HG02885 (cell line): ENCODE results near the gene HDAC10.

Experiments
- ATAC-seq: cut with Tn5 transposase; IDR thresholded peaks from one replicate; pipeline ENCODE4 v1.9.1; 2021; ENCODE audit warnings: mild to moderate bottlenecking; ENCODE audit not compliant: unreplicated experiment, poor library complexity

The HDAC10 gene

DNA sequence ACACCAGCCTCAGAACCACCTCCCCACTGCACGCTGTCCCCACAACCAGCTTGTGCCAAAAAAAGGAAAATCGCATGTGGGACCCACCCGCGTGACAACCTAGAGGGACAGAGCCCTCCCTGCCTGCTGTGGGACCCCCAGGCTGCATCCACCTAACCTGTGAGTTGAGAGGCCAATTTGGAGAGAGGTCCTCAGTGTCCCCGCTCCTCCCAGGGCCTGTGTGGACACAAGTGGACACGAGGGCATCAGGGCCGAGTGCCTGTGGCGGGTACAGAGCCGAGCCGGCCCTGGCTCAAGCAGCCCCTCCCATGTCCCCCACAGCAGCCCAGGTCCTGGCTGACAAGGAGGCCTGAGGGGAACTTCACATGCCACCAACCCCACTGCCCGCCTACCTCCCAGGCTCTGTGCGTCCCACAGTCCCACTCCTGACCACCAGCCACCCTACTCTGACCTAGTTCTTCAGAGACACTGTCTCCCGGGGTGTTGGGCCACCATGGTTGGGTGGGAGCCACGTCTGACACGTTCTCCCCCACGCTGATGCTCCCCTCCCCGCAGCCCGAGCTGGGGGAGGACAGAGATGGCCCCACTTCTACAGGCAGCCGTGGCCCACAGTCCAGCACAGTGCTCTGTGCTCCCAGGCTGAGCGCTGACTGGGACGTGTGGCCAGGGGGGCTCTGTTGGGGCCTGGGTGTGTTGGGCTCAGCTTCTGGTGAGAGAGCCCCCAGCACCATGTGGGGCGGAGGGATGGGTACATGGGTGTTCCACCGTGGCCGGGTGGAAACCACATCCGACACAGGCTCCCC, 31.1 kb downstream of the HDAC10 start:
- ATAC-seq: no peak

DNA sequence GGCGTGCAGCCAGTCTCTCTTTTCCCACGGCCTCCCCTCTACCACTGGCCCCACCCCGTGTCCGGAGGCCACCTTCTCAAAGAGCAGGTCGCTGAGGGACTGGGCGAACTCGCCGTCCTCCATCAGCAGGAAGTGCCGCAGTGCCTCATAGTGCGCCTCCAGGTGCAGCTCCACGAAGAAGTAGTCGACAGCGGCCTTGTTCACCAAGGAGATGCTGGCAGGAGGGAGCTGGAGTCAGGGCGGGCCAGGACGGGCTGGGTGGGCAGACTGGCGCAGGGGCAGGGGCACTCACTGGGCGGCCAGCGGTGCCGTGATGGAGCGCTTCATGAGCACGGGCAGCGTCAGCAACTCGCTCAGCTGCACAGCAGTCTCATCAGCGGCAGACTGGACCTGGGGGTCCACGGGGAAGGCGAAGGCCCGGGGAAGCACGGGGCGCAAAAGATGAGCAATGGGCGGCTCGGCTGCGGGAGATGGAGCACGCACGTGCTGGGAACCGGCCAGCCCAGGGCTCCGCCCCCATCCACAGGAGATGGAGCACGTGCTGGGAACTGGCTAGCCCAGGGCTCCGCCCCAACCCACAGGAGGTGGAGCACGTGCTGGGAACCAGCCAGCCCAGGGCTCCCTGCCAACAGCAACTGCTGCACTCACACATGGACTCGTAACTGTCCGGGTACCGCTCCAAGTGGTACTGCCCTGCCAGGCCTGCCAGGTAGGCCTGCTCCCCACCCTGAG, 31.9 kb downstream of the HDAC10 start:
- ATAC-seq: no peak

DNA sequence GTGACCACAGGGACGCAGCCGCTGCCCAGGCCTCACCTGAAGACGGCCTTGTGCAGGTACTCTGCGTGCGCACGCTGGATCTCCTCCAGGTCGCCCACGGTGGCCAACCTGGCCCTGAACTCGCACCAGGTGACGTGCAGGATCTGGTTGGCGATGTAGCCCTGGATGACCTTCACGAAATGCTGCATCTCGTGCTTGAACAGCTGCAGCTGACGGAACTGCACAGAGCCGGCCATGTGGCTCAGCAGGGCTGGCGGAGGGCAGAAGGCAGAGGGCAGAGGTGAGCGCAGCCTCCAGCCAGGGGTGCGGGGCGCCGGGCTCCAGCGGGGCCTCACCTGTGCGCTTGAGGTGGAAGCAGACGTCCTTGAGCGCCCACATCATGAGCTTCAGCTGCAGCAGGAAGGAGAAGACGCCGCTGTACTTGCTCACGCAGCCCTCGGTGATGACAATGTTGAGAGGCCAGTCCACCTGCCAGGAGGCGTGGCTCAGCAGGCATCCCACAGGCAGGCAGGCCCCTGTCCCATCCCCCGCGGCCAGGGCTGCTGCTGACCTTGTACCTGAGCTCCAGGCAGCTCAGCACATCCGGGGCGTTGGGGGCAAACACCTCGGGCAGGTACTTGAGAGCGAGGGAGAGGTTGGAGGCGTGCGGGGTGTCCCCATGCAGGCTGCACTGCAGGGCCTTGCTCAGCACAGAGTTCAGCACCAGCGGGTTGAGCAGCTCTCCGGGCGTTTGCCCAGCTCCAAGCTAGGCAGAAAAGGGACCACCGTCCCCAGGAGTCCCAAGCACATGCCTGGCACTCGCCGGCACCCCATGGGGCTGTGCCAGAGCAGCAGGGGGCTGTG, 32.7 kb downstream of the HDAC10 start:
- no peak for ATAC-seq

DNA sequence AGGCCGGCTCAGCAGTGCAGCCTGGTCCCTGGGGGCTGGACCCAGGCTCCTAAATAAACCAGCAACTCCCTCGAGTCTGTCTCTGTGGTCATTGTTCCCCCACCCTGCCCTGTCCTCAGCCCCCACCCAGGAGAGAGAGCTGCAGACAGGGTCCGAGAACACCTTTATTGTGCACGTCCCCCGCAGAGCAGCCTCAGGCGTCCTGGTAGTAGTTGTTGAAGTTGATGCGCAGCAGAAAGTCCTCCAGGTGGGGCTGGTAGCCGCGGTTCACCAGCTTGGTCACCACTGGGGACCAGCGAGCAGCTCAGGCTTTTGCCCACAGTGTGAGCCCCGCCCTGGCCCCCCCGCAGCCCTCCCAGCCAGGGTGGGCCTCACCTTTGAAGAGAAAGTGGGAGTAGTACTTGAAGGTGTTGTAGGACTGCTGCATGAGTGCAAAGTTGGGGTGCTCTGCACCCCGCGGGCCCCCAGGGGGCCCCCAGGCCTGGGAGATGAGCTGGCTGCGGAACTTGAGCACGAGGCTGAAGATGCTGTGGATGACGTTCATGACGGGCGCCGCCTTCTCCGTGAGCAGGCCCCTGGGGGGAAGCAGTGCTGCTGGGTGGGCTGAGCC, 33.4 kb downstream of the HDAC10 start:
- ATAC-seq: no peak

DNA sequence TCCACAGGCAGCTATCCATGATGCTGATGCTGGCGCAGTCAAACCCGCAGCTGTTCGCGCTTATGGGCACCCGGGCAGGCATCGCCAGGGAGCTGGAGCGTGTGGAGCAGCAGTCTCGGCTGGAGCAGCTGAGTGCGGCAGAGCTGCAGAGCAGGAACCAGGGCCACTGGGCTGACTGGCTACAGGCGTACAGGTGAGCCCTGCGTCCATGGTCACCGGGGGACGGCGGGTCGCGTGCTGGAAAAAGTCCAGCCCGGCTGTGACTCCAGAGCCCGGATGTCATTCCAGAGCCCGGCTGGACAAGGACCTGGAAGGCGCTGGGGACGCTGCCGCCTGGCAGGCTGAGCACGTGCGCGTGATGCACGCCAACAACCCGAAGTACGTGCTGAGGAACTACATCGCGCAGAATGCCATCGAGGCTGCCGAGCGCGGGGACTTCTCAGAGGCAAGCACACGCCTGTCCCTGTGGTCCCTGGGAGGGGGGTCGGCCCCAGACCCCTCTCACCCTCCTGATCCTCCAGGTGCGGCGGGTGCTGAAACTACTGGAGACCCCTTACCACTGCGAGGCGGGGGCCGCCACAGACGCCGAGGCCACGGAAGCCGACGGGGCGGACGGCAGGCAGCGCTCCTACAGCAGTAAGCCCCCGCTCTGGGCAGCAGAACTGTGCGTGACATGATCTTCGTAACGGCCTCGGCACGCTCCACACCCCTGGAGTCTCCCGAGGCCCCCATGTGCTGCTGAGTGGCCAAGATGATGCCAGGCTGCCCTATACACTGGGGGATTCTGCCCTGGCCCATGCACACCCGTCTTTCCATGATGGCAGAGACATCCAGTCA, 34.2 kb downstream of the HDAC10 start:
- ATAC-seq: no peak

DNA sequence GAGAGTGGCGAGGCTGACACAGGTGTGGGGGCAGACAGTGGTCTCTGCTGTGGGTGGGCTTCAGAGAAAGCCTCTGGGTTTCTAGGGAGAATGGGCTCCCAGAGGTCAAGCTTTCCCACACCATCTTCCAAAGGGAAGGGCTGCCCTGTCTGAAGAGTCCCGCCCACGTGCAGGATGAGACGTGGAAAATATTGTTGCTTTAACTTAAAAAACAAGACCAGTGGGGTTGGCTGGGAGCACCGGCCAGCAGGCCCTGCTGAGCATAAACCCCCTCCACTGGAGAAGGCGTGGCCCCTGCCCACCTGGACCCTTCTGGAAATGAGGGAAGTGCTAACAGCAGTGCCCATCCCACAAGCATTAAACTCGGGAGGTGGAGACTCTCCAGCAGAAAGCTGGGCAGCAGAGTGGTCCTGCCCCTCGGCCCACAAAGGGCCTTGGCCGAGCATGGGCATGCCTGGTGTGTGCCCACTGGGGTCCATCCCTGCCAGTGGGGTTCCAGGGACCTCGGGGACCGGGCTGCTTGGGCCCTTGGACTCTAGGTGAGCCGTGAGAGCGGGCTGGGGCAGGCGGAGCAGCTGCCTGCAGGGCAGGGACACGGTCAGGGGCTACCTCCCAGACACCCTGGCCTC, 34.9 kb downstream of the HDAC10 start:
- no peak for ATAC-seq

DNA sequence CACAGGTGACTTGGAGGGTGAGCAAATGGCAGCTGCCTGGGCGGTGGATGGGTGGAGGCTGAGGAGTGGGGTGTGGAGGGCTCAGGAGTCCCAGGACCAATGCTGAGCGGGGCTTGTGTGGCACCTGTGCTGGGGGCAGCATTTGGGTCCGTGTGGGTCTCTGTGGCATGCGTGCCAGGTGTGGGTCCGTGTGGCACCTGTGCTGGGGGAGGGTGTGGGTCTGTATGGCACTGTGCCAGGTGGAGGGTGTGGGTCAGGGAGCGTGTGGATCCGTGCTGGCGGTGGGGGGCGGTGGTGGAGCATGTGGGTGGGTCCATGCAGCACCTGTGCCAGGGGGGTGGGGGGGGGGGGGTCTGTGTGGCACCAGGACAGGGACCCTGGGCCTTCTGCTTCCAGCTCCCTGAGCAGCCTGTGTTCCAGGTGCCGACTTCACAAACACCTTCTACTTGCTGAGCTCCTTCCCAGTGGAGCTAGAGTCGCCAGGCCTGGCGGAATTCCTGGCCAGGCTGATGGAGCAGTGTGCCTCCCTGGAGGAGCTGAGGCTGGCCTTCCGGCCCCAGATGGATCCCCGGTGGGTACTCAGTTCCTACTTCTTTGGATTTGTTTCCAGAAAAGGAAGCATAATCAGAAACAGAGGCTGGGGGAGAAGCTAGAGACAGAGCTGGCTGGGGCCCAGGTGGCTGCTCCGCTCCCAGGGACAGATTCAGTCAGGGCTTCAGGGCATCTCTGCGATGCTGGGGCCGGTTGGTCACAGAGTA, 35.6 kb downstream of the HDAC10 start:
- no peak for ATAC-seq

DNA sequence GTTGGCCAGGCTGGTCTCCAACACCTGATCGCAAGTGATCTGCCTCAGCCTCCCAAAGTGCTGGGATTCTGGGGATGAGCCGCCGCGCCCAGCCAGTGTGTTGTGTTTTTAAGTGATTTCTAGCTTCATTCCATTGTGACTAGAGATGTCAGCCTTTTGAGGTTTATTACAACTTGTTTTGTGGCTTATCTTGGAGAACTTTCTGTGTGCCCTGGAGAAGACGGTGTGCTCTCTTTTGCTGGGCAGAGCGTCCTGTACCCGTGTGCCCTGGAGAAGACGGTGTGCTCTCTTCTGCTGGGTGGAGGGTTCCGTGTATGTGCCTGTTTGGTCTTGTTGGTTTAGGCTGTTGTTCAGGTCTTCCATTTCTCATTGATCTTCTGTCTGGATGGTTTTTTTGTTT, 37.8 kb downstream of the HDAC10 start:
- no peak for ATAC-seq

DNA sequence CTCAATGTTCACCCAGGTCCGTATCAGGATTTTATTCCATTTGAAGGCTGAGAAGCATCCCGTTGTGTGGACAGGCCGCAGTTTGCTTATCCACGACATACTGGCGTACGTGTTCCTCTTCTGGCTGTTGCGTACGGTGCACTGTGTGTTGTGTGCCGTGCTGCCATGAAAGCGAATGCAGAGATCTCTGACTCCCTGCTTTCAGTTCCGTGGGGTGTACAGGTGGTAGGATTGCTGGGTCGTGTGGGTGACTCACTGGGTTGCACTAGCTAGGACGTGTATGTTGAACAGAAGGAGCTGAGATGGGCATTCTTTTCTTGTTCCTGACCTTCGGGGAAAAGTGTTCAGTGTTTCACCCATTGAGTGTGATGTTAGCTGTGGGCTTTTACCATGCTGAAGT, 39.9 kb downstream of the HDAC10 start:
- no peak for ATAC-seq

DNA sequence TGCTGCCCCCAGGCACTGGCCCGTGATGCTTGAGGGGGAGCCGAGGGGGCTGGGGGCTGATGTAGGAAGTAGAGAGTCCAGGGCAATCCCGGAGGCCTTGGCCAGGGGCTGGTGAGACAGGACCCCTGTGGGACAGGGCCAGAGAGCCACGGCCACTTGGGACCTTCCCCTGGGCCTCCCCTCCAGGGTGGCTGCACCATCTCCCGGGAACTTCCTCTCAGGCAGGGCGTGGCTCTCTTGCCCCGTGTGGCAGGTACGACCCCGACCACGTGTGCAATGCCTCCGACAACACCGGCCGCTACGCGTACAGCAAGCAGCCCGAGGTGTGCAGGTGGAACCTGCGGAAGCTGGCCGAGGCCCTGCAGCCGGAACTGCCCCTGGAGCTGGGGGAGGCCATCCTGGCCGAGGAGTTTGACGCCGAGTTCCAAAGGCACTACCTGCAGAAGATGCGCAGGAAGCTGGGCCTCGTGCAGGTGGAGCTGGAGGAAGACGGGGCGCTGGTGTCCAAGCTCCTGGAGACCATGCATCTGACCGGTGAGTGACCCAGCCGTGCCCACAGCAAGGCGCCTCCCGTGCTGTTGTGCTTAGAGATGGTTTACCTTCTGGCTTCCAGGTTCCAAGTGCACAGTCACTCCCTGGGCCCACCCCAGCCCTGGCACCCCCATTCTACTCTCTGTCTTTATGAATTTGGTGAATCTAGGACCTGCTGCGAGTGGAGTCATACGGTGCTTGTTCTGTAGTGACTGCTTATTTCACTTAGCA, 40.5 kb downstream of the HDAC10 start:
- ATAC-seq: no peak

DNA sequence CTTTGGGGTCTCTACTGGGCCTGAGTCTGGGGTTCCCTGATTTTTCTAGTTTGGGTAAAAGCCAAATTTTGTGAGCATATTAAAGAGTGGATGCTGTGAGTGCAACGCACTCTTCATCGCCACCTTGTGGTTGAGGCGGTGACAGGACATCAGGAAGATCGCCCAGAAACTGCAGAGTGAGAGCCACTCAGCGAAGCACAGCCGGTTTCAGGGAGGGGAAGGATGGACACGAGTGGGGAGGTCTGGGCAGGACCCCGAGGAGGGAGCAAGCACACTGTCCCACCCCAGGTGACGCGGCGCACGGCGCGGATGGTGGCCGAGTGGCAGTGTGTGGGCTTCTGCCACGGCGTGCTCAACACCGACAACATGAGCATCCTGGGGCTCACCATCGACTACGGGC, 41.2 kb downstream of the HDAC10 start:
- no peak for ATAC-seq

DNA sequence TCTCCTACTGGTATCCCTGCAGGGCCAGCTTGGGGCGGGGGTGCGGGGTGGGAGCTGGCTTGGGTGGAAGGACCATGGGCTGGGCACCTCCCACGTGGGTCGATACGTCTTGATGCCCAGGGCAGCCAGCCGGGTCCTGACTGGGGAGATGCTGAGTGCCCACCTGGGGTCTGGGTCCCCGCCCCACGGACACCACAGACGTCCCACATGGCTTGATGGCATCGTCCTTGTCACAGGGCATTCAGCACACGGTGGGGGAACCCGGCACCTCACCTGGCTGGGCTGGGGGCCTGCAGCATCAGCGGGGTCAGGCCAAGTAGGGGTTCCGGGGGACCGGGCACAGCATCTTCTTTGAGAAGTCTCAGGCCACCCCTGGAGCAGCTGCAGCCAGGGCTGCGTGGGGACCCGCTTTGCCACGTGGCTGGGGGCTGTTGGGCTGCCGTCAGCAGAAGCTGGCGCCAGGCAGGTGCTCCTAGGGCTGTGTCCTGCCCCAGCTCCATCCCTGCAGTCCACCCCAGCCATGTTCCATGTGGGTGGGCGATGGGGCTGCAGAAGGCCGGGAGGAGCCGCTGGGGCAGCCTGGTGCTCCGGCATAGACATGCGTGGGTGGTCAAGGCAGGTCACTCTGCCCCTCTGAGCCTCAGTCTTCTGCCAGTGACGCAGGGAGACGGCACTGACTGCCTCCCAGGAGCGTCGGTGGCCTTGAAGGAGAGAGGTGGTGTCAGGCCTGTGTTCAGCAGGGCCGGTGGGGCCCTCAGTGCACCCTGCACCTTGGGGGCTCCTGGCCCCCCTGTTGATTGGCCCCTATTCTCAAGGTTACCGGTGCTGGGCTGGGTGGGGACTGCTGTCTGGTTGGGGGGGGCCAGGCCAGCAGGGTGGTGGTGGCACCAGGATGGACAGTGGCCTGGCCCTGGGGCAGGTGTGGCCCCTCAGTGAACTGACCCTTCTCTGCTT, 41.8 kb downstream of the HDAC10 start:
- ATAC-seq: no peak

DNA sequence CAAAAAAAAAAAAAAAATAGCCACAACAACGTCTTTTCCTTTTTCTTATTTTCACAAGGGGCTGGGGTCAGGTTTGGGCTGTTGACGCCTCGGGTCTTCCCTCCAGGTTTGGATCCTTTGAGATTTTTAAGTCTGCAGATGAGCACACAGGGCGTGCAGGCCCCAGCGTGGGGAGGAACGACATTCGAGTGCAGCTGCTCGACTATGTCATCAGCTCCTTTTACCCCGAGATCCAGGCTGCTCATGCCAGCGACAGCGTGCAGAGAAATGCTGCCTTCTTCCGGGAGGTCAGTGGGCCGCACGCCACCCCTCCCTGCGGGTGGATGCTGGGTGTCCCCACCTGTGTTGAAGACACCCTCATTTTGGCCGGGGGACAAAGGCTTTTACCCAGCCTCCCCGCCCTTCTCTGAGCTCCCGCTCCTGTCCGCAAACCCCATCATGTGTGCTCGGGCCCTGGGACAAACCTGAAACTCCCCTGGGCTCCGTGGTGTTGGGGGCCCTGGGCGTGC, 42.6 kb downstream of the HDAC10 start:
- ATAC-seq: no peak

DNA sequence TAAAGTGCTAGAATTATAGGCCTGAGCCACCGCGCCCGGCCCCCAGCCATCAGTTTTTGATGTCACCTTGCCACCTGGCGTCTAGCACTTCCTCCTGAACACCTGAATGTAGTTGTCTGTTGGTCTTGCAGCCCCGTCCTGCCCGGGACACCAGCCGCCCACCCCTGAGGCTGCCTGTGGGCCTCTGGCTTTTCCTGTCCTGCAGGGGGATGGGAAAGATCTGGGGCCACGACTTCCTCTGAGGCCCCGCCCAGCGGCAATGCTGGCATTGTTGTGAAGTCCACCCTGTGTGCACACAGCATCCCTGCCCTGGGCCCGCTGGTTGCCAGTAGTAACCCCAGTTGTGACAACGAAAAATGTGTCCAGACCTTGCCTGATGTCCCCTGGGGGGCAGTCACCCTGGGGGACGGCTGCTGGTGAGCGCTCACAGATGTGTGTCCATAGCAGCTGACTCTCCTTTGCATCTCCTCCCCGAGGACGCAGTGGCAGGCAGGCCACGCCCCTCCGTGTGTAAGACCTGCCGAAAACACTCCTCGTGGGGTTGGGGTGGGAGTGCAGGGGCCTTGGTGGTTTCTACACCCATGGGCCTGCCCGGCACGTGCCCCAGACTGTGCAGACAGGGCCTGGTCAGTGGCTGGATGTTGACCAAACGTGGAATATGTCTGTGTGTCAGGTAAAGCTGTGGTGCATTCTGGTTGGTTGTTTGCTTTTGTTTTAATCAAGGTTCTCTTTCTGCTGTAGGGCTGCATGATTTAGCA, 43.5 kb downstream of the HDAC10 start:
- ATAC-seq: no peak

DNA sequence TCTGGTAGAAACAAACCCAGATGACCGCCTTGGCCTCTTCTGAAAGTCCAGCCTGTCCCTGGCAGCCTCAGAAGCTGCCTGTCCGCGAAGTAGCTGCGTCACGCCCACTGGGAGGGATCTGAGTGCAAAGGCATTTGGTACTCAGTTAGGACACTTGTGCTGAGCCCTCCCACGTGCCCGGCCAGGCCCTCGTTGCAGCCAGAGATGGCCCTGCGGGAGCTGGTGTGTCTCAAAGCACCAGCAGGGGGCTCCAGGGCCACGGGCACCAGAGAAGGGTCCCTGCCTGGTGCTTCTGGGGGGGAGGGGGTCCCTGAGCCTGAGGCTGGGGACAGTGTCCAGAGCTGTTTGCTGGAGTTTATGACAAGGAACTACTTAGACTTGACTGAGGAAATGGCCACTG, 44.5 kb downstream of the HDAC10 start:
- no peak for ATAC-seq
